Hematopoietic multipotent progenitor cell treated with erythropoietin and hydrocortisone succinate and interleukin-3 and kit ligand, for 17 days (in vitro differentiated cells): ENCODE results near the gene KIAA0825.
"Not testable (repeated sequence)": the region's sequence is repeated elsewhere in the genome, so short reads cannot be mapped to it uniquely, and the experiment has no call there.

Experiments
- DNase-seq: peaks from one replicate; pipeline ENCODE4 v3.0.0-alpha.2; 2015; ENCODE audit warnings: low spot score

KIAA0825 gene

GRCh38 chr5:94362857-94363256, 255.5 kb downstream of the KIAA0825 start:
- DNase-seq: no peak

DNA sequence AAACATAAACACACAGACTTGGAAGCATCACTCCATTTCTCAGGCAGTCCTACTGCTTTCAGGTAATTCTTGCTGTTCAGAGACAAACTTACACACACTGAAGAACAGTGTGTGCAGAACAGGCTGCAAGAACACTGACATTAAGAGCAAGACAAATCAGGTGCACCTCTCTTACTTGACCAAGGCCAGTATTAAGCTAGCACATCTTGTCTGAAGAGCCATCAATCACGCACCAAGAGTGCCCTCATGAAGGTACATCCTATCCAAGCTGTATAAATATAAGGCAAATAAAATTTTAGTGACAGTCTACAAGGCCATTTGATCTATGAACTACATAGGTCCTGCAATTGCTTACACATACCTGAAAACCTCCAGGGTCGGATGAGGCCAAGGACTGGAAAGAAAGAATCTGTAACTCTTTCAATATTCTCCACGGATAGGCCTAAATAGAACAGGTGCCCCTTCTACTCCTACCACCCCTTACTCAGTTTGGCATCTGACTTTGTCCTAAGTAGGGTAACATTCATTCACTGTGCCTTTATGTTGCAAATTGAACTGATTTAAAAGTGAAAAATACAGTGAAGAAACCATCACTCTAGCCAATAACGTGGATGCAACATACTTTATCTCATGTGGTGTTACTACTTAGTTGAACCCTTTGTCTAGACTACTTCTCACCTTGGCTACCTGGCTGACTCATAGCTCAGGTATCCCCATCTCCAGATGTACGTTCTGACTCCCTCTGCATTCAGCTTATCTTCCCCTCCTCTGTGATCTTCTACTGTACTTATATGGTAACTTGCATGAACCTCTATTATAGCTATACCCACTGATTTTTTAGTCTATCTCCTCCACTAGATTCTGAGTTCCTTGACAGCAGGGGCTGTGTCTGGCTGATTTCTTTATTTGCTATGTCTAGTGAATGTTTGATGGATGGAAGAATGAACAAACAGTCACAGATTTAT, 256.3 kb downstream of the KIAA0825 start:
- no peak for DNase-seq

GRCh38 chr5:94361161-94361560, 257.2 kb downstream of the KIAA0825 start:
- DNase-seq: no peak

GRCh38 chr5:94360382-94361130, 257.8 kb downstream of the KIAA0825 start:
- no peak for DNase-seq

DNA sequence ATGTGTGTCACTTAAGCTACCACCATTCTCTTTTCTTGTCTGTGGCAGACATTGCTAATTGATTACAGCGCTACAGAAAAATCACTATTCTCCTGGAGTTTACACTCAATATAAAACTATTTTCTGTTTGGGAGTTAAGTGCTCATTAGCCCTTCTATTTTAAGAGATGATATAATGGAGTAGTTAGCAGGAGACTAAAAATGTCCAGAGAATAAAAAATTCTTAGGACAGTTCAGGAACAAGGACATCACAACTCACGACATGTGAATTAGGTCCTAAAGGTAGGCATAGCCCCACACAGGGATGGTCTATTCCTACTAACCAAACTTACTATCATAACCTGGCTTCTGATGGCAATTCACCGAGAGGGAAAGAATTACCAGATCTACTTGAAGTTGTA, 258.5 kb downstream of the KIAA0825 start:
- DNase-seq: no peak

GRCh38 chr5:94355811-94356210, 262.6 kb downstream of the KIAA0825 start:
- DNase-seq: no peak

- not testable (repeated sequence) for DNase-seq
Observed at GRCh38 chr5:94354837-94355485, 263.4 kb downstream of the KIAA0825 start.

GRCh38 chr5:94353605-94354004, 264.8 kb downstream of the KIAA0825 start:
- no peak for DNase-seq

DNA sequence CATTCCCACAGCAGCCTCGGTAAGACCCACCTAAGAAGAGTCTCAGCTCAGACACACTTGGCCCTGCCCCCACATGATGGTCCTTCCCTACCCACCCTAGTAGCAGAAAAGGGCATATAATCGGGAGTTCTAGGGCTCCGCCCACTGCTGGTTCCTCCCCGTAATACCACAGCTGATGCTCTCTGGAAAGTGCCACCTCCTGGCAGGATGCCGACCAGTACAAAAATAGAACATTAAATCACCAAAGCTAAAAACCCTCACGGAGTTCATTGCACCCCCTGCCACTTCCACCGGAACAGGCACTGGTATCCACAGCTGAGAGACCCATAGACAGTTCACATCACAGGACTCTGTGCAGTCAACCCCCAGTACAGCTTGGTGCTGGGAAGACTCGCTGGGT, 271.3 kb downstream of the KIAA0825 start:
- DNase-seq: no peak

GRCh38 chr5:94345257-94345656, 273.1 kb downstream of the KIAA0825 start:
- no peak for DNase-seq

GRCh38 chr5:94337617-94338016, 280.8 kb downstream of the KIAA0825 start:
- no peak for DNase-seq

DNA sequence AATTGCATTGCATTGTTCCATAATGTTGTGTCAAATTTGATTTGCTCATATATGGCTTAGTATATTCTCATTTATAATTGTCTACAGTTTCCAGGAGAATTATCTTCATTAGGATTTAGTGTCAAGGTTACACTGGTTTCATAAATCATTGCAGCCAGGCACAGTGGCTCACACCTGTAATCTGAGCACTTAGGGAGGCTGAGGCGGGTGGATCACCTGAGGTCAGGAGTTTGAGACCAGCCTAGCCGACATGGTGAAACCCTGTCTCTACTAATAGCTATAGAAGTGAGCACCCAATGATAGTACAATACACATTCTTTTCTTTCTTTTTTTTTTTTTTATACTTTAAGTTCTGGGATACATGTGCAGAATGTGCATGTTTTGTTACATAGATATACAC, 282.5 kb downstream of the KIAA0825 start:
- no peak for DNase-seq

DNA sequence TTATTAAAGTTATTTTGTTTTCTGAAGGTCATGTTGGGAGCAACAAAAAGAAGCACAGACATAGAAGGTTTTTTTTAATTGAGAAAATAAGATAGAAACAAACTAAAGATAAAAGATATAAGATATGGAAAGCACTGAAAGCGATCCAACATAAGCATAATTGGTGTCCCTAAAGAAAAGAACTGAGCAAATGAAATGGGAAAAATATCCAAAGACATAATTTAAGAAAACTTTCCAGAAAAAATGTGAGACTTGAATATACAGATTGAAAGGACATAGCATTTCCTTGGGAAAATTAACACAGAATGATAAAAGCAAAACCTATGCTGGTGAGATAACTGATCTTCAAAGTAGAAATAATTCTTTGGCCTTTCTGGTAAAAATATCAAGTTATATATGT, 289.3 kb downstream of the KIAA0825 start:
- no peak for DNase-seq

DNA sequence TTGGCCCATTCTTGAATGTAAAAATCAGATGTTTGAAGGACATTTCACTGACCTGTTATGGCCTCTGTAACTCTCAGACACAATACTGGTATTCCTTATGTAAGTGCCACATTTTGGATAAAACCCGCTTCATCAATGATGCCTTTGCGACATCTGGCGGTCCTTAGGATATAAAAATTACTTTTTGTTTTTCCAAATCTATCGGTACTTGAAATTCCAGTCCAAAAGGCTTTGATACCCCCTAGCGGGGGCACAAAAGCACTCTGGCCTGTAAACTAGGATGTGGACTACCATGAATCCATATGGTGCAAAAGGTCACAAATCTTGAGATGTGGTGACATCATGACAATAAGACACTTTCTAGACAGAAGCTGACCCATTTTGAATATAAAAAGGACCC, 291.8 kb downstream of the KIAA0825 start:
- no peak for DNase-seq

DNA sequence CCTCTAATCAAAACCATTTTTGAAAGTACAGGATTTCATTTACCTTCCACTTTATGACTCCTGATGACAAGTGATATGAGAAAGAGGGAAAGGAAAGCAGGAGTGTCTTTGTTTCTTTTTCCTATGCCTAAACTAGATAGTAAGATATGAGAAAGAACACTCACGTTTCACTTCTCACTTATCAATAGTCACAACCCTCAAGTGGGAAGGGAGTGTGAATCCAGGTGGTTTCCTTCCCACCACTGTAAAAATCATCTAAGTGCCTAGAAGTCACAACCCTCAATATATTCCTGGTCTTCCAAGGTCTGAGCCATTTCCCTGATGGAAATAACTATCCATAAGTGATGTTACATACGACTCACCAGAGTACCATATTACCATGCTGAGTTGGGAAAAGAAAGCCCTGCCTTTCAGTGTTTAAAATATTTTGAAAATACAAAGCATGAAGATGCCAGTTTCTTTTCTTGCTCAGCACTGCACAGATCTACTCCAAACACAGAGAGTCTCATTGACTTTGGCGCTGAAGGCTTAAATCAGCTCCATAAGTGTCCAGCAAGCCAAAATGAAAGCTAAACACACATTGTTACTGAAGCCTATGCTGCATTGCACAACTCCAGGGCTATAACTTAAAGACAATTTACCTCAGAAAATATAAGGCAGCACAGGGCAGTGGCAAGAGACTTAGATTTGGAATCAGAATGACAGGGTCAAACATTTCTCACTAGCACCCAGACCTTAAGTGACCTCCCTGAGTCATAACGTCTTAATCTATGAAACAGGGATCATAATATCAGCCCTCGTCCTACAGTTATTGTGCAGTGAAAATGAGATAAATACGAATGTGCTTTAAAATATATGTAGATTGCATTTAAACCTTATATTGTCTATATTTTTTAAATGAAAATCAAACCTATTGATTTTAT, 301.2 kb downstream of the KIAA0825 start:
- no peak for DNase-seq

DNA sequence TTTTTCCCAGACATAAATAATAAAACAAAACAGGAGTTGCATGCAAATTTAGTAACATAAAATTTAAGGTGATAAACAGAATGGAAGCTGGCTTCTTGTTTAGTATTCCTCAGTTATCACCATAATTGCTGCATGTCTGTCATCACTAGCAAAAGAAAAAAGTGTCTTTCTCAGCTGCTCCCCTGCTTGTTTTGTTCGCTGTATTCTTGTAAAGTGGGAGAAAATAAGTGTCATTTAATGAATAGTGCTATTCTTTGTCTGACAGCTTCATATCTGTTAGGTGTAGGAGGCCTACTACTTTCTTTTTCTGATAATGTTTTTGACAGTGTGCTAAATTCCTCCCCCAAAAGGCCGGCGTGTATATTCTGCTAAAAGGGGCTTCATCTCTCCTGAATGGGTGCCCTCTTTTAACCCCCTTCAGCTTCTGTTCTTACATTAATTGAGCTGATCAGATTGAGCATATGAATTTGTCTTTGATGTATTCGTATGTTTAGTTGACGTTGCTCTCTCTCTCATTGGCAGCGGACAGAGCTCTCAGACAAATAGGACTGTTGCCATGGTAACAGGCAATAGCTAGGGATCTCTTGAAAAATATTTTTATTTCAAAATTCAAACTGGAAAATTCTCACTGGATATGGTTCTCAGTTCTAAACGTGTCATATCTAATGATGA, 303.8 kb downstream of the KIAA0825 start:
- no peak for DNase-seq

DNA sequence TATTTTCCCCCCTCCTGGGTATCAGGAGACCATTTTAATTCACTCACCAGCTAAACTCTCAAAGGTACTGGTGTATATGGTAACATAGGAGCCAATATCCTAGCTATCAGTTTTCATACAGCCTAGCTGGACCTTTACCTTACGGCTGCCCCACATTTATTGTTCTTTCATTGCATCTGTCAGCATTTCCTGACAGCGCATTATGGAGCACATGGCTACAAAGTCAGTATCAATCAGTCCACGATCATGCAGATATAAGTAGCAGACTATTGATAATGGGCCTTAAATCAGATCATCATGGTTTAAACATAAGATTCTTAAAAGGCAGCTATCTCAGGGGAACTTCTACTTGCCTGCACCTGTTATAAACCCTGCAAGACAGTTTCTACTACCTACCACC, 304.7 kb downstream of the KIAA0825 start:
- DNase-seq: no peak

DNA sequence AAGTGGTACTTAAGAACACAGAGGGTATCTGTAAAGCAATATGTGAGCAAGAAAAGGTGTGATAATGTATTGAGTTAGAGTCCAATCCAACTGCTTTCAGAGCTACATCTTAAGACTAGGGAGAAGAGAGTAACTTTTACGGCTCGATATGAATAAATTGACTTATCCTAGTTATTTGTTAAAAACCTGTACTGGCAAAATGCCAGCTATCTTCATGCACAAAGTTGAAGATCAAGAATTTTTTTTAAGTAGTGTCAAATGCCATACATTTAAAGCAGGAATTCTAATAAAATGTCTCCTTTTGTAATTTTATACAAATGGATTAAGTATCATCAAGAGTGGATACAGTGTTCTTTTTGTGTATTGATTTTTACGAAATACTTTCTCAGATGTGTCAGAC, 305.2 kb downstream of the KIAA0825 start:
- DNase-seq: no peak

DNA sequence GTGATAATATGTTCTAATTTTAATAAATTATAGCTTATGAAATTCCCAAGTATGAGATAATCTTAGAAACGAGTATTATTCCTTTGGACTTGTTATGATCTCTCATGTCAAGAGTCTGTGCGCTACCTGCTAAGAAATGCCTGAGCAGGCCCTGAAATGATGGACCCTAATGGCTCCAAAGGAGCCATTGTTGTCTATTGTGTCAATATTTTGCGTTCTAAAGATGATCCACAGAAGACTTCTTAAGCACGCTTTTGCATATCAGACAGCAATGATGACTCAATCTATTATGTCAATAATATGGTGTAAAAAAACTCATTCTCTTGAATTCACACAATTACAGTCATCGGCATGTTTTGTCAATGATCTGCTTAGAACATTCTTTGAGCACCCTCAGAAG, 306.1 kb downstream of the KIAA0825 start:
- DNase-seq: no peak

- no peak for DNase-seq
Observed at GRCh38 chr5:94310833-94311232, 307.6 kb downstream of the KIAA0825 start.

GRCh38 chr5:94309141-94309540, 309.3 kb downstream of the KIAA0825 start:
- no peak for DNase-seq
